ENCODE results near the gene ABCC1.

Gene ABCC1

GRCh38 chr16:16164243-16164642 lies 214.8 kb downstream of the ABCC1 start:
- H3K9me3 ChIP-seq (ENCODE audit: insufficient read depth, low read depth, low read length) = no peaks in the 10 kb centered on the region; the same call in 1 of the 2 replicates
- no peaks in the 10 kb centered on the region for H4K20me1 ChIP-seq (ENCODE audit: insufficient read depth, low read length, poor library complexity, severe bottlenecking)
- no peak for TF ChIP-seq EZH2phosphoT487 (IDR thresholded peaks at IDR 0.05; ENCODE audit: borderline replicate concordance)
- no peak for TF ChIP-seq CTCF (conservative IDR thresholded peaks at IDR 0.05; ENCODE audit: low read length)
- no peaks in the 10 kb centered on the region for H3K27me3 ChIP-seq (ENCODE audit: insufficient read depth, low read length, poor library complexity, severe bottlenecking)
- H3K4me3 ChIP-seq (ENCODE audit: low read length, poor library complexity, severe bottlenecking) = no peak overlapping the region
- H3K4me1 ChIP-seq (ENCODE audit: insufficient read depth, low read length, poor library complexity, severe bottlenecking) = no peaks in the 10 kb centered on the region
- H3K9me2 ChIP-seq (replicated peaks; ENCODE audit: low read depth, low read length) = no peaks in the 10 kb centered on the region
- no peak overlapping the region for H2AFZ ChIP-seq (ENCODE audit: low read length)
- no peaks in the 10 kb centered on the region for H3K36me3 ChIP-seq (ENCODE audit: insufficient read depth, low read length)
- no peak overlapping the region for H3K4me2 ChIP-seq (ENCODE audit: low read depth, low read length, poor library complexity, severe bottlenecking)
- no peak overlapping the region for H3K9ac ChIP-seq (ENCODE audit: low read depth, low read length, poor library complexity, severe bottlenecking)
- H3F3A ChIP-seq (ENCODE audit: low read depth) = no peaks in the 10 kb centered on the region
- H3K79me2 ChIP-seq (ENCODE audit: insufficient read depth, low read length) = no peaks in the 10 kb centered on the region

DNA sequence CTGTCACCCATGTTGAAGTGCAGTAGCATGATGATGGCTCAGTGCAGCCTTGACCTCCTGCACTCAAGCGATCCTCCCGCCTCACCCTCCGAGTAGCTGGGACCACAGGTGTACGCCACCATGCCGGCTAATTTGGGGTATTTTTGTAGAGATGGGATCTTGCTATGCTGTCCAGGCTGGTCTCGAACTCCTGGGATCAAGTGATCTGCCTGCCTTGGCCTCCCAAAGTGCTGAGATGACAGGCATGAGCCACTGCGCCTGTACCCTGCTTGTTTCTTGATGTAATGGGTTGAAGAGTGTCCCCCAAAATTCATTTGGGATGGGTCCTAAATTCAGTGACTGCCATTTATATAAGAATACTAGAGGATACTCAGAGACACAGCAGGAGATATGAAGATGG lies 216.7 kb downstream of the ABCC1 start:
- H3K27me3 ChIP-seq (ENCODE audit: insufficient read depth, low read length, poor library complexity, severe bottlenecking) = no peaks in the 10 kb centered on the region
- no peaks in the 10 kb centered on the region for H3K36me3 ChIP-seq (ENCODE audit: insufficient read depth, low read length)

DNA sequence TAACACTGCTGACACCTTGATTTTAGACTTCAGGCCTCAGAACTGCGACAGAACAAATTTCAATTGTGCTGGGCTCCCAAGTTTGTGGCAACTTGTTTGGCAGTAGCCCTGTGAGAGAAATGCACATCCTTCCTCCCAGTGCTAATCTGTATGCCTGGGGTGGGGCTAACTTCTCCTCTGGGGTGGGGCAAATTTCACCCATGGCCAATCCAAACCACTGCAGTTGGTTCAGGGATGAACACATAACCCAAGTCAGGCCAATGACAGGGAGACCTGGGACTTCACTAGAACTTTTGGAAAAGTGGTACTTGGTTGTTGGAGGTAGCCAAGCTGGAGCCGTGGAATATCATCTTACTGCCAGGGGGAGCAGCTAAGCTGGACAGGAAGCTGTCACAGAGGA lies 217.5 kb downstream of the ABCC1 start:
- no peaks in the 10 kb centered on the region for H3K27me3 ChIP-seq (ENCODE audit: insufficient read depth, low read length, poor library complexity, severe bottlenecking)
- no peak overlapping the region for H3K4me2 ChIP-seq (ENCODE audit: low read depth, low read length, poor library complexity, severe bottlenecking)
- TF ChIP-seq CTCF (conservative IDR thresholded peaks at IDR 0.05; ENCODE audit: low read length) = no peak
- TF ChIP-seq EZH2phosphoT487 (IDR thresholded peaks at IDR 0.05; ENCODE audit: borderline replicate concordance) = no peak
- no peaks in the 10 kb centered on the region for H3K79me2 ChIP-seq (ENCODE audit: insufficient read depth, low read length)
- H3K9ac ChIP-seq (ENCODE audit: low read depth, low read length, poor library complexity, severe bottlenecking) = no peak overlapping the region
- H4K20me1 ChIP-seq (ENCODE audit: insufficient read depth, low read length, poor library complexity, severe bottlenecking) = no peaks in the 10 kb centered on the region
- H3K9me2 ChIP-seq (replicated peaks; ENCODE audit: low read depth, low read length) = no peaks in the 10 kb centered on the region
- H3F3A ChIP-seq (ENCODE audit: low read depth) = no peaks in the 10 kb centered on the region
- H3K4me3 ChIP-seq (ENCODE audit: low read length, poor library complexity, severe bottlenecking) = no peak overlapping the region
- H3K4me1 ChIP-seq (ENCODE audit: insufficient read depth, low read length, poor library complexity, severe bottlenecking) = no peaks in the 10 kb centered on the region
- no peaks in the 10 kb centered on the region for H3K9me3 ChIP-seq (ENCODE audit: insufficient read depth, low read depth, low read length)
- no peaks in the 10 kb centered on the region for H3K36me3 ChIP-seq (ENCODE audit: insufficient read depth, low read length)
- H2AFZ ChIP-seq (ENCODE audit: low read length) = no peak overlapping the region

More for the DNA sequence above, 216.7 kb downstream of the ABCC1 start:
- no peak for TF ChIP-seq EZH2phosphoT487 (IDR thresholded peaks at IDR 0.05; ENCODE audit: borderline replicate concordance)
- no peak for TF ChIP-seq CTCF (conservative IDR thresholded peaks at IDR 0.05; ENCODE audit: low read length)
- no peaks in the 10 kb centered on the region for H3F3A ChIP-seq (ENCODE audit: low read depth)
- no peaks in the 10 kb centered on the region for H3K9me3 ChIP-seq (ENCODE audit: insufficient read depth, low read depth, low read length)
- no peaks in the 10 kb centered on the region for H3K4me1 ChIP-seq (ENCODE audit: insufficient read depth, low read length, poor library complexity, severe bottlenecking)
- H3K4me2 ChIP-seq (ENCODE audit: low read depth, low read length, poor library complexity, severe bottlenecking) = no peak overlapping the region
- H3K9me2 ChIP-seq (replicated peaks; ENCODE audit: low read depth, low read length) = no peaks in the 10 kb centered on the region
- no peak overlapping the region for H3K4me3 ChIP-seq (ENCODE audit: low read length, poor library complexity, severe bottlenecking)
- H2AFZ ChIP-seq (ENCODE audit: low read length) = no peak overlapping the region
- H3K9ac ChIP-seq (ENCODE audit: low read depth, low read length, poor library complexity, severe bottlenecking) = no peak overlapping the region
- no peaks in the 10 kb centered on the region for H3K79me2 ChIP-seq (ENCODE audit: insufficient read depth, low read length)
- H4K20me1 ChIP-seq (ENCODE audit: insufficient read depth, low read length, poor library complexity, severe bottlenecking) = no peaks in the 10 kb centered on the region

Measured in Loucy (cell line).